SK-N-SH treated with all-trans-retinoic acid at 6 μM for 48 hours (cell line): ENCODE measurements around the gene BICDL1.
A peak's percentile ranks its signal among the peaks of the same experiment; 100 is the strongest.

Experiments used
- ATAC-seq: fragments of 200-7000 bp; cut with Tn5 transposase; 3 replicates; pipeline ENCODE4 v1.9.1; 2020; ENCODE audit warnings: mild to moderate bottlenecking, moderate library complexity
- ARNTL ChIP-seq: fragments of 450-650 bp; formaldehyde crosslinking; IDR thresholded peaks from 2 replicates; pipeline ENCODE4 v1.5.0; 2020; ENCODE audit warnings: low read depth, mild to moderate bottlenecking, moderate library complexity, borderline replicate concordance
- BACH2 ChIP-seq: fragments of 250-450 bp; sonication (Bioruptor Pico); IDR thresholded peaks from 2 replicates; pipeline ENCODE4 v1.9.0; 2021; ENCODE audit warnings: mild to moderate bottlenecking, borderline replicate concordance
- CREB5 ChIP-seq: fragments of 250-450 bp; sonication (Bioruptor Pico); IDR thresholded peaks from 2 replicates; pipeline ENCODE4 v1.5.1; 2020; ENCODE audit warnings: low read depth, mild to moderate bottlenecking, moderate library complexity
- CSDC2 ChIP-seq: fragments of 250-450 bp; sonication (Bioruptor Pico); IDR thresholded peaks from 2 replicates; pipeline ENCODE4 v1.5.0; 2020; ENCODE audit warnings: mild to moderate bottlenecking, moderate library complexity
- CSRNP3 ChIP-seq: fragments of 250-450 bp; sonication (Bioruptor Pico); IDR thresholded peaks from 2 replicates; pipeline ENCODE4 v1.5.1; 2021; ENCODE audit warnings: mild to moderate bottlenecking, moderate library complexity
- ESRRG ChIP-seq: fragments of 250-450 bp; sonication (Bioruptor Pico); IDR thresholded peaks from 2 replicates; pipeline ENCODE4 v1.6.1; 2021; ENCODE audit warnings: mild to moderate bottlenecking
- GLIS3 ChIP-seq: fragments of 250-450 bp; sonication (Bioruptor Pico); IDR thresholded peaks from 2 replicates; pipeline ENCODE4 v1.5.0; 2020; ENCODE audit warnings: mild to moderate bottlenecking, moderate library complexity
- ISL1 ChIP-seq: fragments of 250-450 bp; sonication (Bioruptor Pico); IDR thresholded peaks from 2 replicates; pipeline ENCODE4 v2.1.2; 2022; ENCODE audit warnings: mild to moderate bottlenecking, moderate library complexity
- PATZ1 ChIP-seq: fragments of 250-450 bp; sonication (Bioruptor Pico); IDR thresholded peaks from 2 replicates; pipeline ENCODE4 v1.8.0; 2020; ENCODE audit warnings: mild to moderate bottlenecking, moderate library complexity, borderline replicate concordance
- POU6F1 ChIP-seq: fragments of 250-450 bp; sonication (Bioruptor Pico); IDR thresholded peaks from 2 replicates; pipeline ENCODE4 v1.8.0; 2021; ENCODE audit warnings: low read depth, mild to moderate bottlenecking, moderate library complexity, borderline replicate concordance
- TCF4 ChIP-seq: fragments of 250-450 bp; sonication (Bioruptor Pico); IDR thresholded peaks from 2 replicates; pipeline ENCODE4 v1.8.0; 2021; ENCODE audit warnings: mild to moderate bottlenecking, moderate library complexity, borderline replicate concordance
- TOX ChIP-seq: fragments of 250-450 bp; sonication (Bioruptor Pico); IDR thresholded peaks from 2 replicates; pipeline ENCODE4 v1.8.0; 2021; ENCODE audit warnings: mild to moderate bottlenecking, moderate library complexity, borderline replicate concordance
- TSHZ2 ChIP-seq: fragments of 250-450 bp; sonication (Bioruptor Pico); IDR thresholded peaks from 2 replicates; pipeline ENCODE4 v1.5.0; 2020; ENCODE audit warnings: mild to moderate bottlenecking, moderate library complexity
- ZC3H10 ChIP-seq: fragments of 250-450 bp; sonication (Bioruptor Pico); IDR thresholded peaks from 2 replicates; pipeline ENCODE4 v1.5.1; 2021; ENCODE audit warnings: mild to moderate bottlenecking, moderate library complexity
- ZFP3 ChIP-seq: fragments of 250-450 bp; sonication (Bioruptor Pico); IDR thresholded peaks from 2 replicates; pipeline ENCODE4 v1.5.0; 2020; ENCODE audit warnings: mild to moderate bottlenecking, moderate library complexity
- ZFP30 ChIP-seq: fragments of 450-650 bp; formaldehyde crosslinking; IDR thresholded peaks from 2 replicates; pipeline ENCODE4 v1.5.0; 2022; ENCODE audit warnings: mild to moderate bottlenecking, moderate library complexity
- ZNF70 ChIP-seq: fragments of 450-650 bp; formaldehyde crosslinking; IDR thresholded peaks from 2 replicates; pipeline ENCODE4 v1.5.0; 2020; ENCODE audit warnings: mild to moderate bottlenecking, moderate library complexity

Gene BICDL1

GRCh38 chr12:119989361-119989730 lies 310 bp downstream of the BICDL1 start:
- peak; percentile 67 for ATAC-seq
- TF ChIP-seq CREB5 (CRISPR knock-in tag) (no peak), PATZ1 (no peak), ARNTL (CRISPR knock-in tag) (no peak)

- peak; percentile 93 for ATAC-seq
- TF ChIP-seq ZFP3 (CRISPR knock-in tag) (0 out of 2 replicates have a peak, but pooled peaks have one; percentile 29), CSDC2 (CRISPR knock-in tag) (peak; percentile 57; the same call in 1 of the 2 replicates), ZFP30 (peak; percentile 16; the same call in 1 of the 2 replicates), ESRRG (CRISPR knock-in tag) (no peak)
These were observed 820 bp downstream of the BICDL1 start for GRCh38 chr12:119989731-119990381.

- ATAC-seq, result no peak
- no peak for TF ChIP-seq CSRNP3 (CRISPR knock-in tag)
- no peak for TF ChIP-seq PATZ1
- no peak for TF ChIP-seq ISL1 (CRISPR knock-in tag)
- TF ChIP-seq TCF4 (CRISPR knock-in tag), result no peak
- no peak for TF ChIP-seq TSHZ2 (CRISPR knock-in tag)
- TF ChIP-seq ZNF70 (CRISPR knock-in tag), result no peak
- TF ChIP-seq ZC3H10 (CRISPR knock-in tag), result no peak
- no peak for TF ChIP-seq POU6F1 (CRISPR knock-in tag)
- TF ChIP-seq CSDC2 (CRISPR knock-in tag), result no peak
These were observed 1.4 kb downstream of the BICDL1 start for GRCh38 chr12:119990382-119990874.

- no peak for ATAC-seq
- no peak for TF ChIP-seq BACH2 (CRISPR knock-in tag)
- no peak for TF ChIP-seq CSRNP3 (CRISPR knock-in tag)
- no peak for TF ChIP-seq ZNF70 (CRISPR knock-in tag)
- TF ChIP-seq TOX (CRISPR knock-in tag), result no peak
- no peak for TF ChIP-seq ARNTL (CRISPR knock-in tag)
- no peak for TF ChIP-seq GLIS3 (CRISPR knock-in tag)
- TF ChIP-seq POU6F1 (CRISPR knock-in tag), result no peak
- TF ChIP-seq ESRRG (CRISPR knock-in tag), result no peak
- no peak for TF ChIP-seq ZC3H10 (CRISPR knock-in tag)
- TF ChIP-seq ZFP3 (CRISPR knock-in tag), result no peak
- no peak for TF ChIP-seq CREB5 (CRISPR knock-in tag)
These were observed 3.2 kb downstream of the BICDL1 start for GRCh38 chr12:119992129-119992705.
